Stimulated activated CD4-positive, alpha-beta T cell treated with anti-CD3 and anti-CD28 coated beads, Interleukin-4, amount 100 ng/mL, for 48 hours (primary cell): ENCODE results near the gene MRGPRG.

Source experiments
- DNase-seq, 2 donors: peaks; one replicate each; pipeline ENCODE4 v3.0.0-alpha.2; 2020; ENCODE audit warnings: low read depth in 2 of 2

The MRGPRG gene

DNA sequence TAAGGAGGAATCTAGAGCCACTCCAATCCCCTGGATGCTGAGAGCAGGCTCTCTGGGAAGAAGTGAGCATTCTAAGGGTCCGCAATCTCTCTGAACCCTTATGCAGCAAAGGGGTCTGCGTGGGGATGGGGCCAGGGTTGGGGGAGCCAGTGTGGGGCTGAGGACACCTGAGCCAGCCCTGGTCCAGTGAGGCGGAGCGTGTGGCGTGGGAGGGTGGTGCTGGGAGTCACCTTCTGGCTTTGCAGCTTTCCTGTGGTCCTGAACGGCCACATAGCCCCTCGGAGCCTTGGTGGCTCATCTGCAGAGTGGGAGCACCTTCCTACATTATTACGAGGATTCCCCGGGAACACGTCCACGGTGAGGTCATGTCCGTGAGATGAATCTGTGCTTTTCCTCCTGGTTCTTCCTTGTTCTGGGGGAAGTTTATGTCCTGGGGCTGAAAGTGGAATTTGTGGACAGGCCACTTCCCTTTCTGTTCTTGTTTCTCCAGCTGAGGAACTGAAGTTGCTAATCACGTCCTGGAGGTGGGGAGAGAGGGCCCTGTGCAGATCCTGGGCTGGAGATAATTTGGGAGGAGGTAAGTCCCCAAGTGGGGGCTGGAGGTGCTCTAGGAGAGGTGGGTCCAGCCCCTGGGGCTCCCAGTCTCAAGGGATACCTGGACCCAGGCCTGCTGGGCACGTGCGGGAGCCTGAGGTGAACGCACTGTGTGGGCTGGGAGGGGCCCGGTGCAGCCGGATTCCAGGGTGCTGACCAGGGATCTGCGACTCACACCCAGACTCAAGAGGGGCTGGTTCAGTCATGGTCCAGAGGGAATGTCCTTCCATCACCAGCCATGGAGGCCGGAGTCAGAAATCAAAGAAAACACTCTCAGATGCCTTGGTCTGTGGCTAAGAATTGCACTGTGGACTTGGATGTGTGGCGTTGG is 7.5 kb upstream of the MRGPRG start:
- no peak for DNase-seq

DNA sequence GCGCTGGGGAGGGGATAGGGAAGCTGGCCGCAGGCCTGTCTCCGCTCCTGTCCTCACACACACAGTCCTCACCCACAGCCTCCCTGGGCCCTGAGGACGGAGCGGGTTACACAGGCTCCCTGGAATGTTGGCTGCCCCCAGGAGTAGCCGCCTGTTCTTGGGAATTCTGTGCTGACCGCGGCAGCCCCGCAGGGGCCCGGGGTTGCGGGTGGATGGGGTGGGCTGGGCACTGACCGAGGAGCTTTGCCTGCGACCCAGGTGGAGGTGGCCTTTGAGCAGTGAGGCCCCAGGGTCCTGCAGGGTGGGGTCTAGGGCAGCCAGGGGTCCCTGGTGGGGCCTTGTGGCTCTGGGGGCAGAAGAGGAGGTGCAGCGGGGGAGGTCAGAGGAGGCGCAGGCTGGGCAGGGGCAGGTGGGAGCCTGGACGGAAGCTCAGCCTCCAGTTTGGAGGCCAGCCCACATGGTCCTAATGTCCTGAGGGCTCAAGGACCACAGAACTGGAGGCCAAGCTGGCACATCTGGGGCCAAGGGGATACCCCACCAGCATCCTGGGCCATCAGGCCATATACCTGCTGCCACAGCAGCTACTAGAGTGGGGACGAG is 6.6 kb upstream of the MRGPRG start:
- no peak for DNase-seq

DNA sequence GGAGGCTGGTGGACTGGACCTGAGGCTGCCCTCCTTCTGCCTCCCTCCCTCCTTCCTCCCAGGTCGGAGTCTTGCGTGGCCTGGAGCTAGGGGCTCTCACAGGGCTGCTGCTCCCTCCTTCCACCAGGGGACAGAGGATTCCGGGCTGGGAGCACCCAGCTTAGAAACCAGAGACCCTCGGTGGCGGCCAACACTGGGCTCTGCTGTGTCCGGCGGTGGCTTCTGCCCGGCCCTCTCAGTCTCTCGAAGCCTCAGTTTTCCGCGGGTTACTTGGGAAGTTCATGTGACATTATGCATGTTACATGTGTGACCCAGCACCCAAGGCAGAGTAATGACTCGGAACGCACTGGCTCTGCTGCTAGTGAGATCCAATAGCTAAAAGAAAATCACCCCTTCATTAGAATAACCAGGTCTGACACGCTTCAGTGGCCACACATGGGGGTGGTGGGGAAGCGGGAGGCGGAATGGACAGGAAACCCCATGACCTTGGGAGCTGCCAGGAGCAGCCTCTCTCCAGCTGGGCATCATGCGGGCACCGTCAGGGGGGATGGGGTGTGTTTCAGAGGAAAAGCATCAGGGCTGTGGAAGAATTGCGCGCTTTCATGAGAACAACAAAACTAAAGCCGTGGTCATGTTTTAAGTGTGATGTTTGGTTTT is 5.9 kb upstream of the MRGPRG start:
- no peak for DNase-seq

DNA sequence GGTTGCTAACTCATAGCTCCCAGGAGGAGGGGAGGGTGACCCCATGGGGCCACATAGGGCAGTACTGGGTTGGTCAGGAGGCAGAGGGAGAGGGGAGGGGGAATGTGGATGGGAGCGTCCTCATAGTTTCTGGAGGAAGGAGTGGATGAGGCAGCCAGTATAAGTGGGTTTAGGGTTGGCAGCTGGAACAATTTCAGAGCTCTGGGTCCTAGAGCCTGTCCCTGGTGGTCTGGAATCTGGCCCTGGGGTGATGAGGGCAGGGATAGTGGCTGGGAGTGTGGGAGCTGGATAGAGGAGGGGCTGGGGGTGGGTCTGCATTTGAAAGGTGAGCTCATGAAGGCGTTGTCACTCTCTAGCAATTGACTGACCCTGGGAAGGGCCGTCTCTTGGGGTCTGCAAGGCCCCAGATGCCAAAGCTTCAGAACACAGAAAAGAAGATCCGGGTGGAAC is 5.3 kb upstream of the MRGPRG start:
- DNase-seq, result no peak

DNA sequence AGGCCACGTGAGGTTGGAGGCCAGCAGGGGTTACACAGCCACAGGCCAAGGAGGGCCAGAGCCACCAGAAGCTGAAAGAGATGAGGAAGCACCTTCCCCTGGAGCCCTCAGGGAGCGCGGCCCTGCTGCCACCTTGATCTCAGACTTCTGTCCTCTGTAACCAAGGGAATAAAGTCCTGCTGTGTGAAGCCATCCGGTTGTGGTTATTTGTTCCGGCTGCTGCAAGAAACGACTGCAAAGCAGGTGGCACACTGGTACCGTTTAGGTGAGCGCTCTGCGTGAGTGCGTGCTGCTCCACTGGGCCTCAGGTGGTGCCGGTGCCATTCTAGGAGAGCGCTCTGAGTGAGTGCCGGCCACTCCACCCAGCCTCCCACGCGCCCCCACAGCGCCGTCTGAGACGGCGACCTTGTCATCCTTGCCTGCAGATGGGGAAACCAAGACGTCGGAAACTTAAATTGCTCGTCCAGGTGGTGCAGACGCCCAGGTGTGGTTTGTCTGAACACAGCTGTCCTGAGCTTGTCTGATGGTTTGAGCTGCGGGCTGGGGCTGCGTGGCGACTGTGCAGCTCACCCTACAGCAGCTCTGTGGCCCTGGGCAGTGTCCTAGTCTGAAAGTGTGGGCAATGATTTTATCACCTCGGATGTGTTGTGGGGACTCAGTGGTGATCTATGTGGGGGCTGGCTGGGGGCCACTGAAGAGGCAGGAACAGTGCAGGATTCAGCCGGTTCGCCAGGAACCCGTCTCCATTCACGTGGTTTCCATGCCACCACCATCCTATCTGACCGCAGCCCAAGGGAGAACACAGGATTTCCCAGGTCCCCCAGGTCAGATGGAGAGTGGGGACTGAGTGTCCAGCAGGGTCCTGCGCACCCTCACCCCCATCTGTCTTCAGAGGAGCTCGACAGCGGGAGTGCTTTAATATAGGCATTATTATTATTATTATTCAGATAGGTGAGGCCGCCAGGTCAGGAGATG is 4.6 kb upstream of the MRGPRG start:
- no peak for DNase-seq

DNA sequence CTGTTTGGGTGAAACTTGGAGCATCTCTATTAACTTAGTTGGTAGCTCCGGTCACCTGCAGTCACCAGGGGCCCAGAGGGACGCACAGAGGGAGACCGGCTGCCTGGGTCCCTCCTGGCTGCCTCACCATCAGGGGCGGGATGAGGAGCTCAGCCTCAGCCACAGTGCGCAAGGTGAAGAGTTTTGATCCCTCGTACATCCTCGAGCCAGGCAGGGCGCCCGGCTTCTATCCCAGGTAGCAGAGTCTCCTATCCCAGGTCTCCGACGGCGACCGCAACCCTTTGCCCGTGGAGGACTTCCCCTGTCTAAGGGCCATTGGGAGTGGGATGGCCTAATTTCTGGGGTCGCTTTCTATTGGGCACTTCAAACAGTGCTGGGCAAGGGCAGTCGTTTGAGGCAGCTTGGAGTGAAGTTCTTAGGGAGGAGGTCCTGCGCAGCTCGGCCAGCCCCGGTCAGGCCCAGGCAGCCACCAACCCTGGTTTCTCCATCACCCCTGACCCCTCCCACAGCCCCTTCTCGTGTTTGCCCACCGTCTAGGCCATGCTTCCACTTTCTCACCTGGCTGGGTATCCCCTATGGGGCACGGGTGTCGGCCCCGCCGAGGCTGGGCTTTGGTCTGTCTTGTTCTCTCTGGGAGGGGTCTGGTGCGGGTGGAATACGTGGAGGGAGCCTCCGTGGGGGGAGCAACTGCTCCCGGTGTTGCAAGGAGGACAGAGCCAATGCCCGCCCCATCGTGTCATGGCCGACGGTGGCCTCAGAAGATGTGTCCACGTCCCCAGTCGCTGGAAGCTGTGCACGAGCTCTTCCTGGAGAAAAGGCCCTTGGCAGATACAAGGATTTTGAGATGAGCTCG is 3.6 kb upstream of the MRGPRG start:
- no peak for DNase-seq

DNA sequence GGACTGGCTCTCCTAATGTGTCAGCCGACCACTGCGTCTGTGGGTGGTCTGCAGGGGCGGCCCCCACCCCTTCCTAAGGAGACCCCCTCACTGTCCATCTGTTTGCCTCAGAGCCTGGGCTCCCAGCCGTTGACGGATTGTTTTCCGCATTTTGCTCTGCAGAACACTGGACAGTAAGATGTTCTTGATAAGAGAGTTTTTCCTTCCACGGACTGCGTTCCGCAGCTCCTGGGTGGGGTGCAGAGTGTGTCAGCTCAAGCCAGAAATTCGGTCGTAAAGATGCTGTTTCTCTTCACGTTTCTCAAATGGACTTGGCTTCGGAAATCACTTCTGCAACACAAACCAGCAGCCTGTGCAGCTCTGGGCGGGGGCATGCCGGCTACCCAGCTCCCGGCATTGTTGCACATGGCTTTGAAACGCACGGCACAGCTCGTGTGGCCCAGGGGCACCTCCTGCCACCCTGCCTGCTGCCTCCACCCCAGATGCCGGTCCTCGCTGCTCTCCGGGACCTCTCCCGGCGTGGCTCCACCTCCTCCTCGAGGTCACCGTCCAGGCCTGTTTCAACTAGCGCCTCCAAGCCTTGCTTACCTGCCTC is 2.9 kb upstream of the MRGPRG start:
- DNase-seq, result no peak

DNA sequence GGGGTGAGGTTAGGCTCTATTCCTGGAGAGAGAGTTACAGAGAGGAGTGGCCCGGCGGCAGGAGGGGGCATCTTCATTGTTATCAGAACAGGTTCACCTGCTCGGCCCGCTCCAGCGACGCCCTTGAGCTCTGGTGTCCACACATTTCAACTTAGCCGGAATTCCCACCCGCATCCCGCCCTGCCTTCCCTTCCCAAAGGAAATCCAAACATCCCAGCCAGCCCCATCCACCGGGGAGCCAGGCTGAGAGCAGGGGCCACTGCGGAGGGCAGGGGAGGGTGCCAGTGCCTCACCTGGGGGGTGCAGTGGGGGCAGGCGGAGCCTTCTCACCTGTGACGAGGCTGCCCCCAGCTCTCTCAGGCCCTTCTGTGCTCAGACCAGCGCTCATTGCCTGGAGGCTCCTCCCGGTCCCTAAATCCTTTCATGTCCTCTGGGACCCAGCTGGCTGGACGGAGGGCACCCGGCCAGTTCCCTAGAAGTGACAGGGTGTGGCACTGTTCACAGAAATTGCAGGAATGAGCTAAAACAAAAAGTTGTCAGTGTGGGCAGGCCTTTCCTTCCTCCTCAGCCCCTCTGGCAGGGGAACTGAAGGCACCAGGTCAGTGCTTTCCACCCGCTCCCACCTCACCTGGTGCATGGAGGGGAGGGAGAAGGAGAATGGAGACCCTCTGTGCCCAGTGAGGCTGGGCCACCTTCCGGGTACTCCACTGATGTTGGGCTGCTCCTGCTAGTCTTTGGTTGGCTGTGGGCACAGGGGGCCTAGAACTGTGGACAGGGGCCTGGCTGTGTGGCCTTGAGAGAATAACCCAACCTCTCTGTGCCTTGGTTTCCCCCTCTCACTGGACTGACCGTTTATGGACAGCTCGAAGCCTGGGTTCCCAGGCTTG is 2.2 kb upstream of the MRGPRG start:
- DNase-seq, result no peak

DNA sequence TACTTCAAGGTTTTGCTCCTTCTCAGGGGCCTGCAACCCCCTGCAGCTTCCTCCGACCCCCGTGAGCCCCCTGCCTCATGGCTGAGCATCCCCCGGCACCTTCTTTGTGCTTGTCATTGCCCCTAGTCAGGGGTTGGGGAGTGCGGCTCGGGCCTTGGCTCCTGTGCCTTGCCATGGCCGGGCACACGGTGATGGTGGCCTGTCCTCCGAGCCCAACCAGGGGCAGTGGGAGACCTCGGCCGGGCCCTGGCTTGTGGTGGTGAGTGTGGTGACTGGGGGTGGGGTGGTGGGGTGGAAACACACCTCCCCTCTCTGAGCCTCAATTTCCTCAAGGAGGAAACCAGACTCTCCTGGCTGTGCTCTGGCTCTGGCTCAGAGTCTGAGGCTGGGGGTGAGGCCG is 1.5 kb upstream of the MRGPRG start:
- DNase-seq, result no peak

DNA sequence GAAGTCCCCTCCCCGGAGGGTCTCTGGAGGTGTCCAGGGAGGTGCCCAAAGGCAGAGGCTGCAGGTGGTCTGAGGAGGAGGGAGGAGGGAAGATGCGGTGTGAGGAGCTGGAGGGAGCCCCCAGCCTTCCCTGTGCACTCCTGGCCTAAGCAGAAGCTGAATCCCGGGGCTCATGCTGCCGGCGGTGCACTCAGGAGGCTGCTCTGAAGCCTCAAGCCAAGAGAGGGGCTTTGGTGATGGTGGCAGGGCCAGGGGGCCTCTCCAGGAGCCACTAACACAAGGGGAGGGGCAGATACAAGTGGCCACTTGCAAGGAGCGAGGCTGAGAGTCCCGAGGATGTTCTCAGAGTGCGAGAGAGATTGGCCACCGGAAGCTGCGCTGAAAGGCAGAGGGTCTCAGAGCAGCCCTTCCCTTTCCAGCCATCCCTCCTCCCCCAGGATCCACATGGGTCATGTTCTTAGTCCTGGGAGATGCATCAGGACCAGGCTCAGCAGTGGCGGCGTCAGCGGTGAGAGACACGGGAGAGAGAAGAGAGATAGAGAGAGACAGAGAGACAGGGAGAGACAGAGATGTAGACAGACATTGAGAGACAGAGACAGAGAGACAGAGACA is 774 bp upstream of the MRGPRG start:
- DNase-seq, result no peak

DNA sequence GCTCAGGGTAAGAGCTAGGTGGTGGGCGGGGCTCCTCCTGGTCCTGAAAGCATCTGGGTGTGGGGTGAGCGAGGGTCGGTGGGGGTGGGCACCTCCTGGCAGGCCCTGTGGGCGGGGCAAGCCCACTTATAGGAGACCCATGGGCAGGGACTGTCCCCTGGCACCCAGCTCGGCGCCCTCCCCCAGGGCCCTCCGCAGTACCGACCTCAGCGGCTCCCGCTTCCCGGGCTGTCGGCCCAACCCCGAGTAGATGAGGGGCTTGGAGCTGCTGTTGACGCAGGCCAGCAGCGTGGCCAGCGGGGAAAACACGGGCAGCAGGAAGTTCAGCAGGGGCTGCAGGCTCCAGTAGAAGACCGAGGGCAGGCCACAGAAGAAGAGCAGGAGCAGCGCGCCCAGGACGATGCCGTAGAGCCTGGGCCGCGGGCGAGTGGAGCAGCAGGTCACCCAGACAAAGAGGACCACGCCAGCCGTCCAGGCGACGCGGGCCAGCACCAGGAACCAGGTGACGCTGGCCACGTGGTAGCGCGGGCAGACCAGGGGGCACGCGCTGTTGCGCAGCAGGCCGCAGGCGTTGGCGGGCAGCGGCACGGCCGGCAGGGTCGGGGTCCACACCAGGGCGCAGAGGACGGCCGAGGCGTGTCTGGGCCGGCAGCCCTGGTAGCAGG is 663 bp downstream of the MRGPRG start:
- DNase-seq, result no peak

DNA sequence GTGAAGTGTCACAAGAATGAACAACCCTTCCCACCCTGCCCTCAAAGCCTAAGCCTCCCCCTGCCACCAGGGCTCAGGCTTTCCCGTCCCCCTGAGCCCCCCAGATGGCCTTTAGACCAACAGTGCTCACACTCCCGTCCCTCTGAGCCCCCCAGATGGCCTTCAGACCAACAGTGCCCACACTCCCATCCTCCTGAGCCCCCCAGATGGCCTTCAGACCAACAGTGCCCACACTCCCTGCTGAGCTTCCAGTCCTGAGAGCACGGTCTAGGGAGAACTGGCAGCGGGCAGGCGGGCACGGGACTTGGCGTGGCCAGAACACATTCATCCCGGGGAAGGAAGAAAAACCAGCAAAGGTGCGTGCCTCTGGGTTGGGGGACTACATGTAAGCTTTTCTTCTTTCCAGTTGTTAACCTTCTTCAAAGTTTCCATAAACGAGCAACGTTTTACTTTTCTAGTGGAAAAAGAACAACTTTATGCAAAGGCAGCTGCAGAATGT is 2.5 kb downstream of the MRGPRG start:
- no peak for DNase-seq

DNA sequence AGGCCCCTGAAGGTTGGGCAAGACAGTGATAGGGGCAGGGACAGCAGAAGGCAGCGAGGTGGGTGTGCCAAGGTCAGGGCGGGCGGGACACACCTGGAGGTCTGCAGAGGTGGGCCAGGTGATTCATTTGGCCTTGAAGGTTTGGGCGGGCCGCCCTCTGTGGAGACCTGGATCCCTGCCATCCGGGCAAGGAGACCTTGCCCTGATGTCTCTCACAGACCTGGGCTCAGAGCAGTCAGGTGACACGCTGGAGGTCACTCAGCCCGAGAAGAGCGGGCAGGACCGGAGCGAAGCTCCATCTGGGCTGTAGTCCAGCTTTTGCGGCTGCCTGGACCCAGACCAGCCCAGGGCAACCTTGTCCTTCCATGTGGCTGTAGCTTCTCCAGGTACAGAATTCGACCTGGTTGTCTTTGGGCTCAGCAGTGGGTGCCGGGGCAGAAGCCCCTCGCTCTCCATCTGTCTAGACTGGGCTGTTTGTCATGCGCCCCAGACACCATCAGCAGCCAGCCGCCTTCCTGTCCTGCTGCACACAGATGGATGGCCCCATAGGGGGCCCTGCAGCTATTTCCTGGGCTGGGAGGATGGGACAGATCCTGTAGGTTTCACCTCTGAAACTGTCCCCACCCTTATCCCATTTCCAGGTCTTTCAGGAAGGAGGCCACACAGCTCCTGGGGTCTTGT is 3.1 kb downstream of the MRGPRG start:
- DNase-seq, result no peak

DNA sequence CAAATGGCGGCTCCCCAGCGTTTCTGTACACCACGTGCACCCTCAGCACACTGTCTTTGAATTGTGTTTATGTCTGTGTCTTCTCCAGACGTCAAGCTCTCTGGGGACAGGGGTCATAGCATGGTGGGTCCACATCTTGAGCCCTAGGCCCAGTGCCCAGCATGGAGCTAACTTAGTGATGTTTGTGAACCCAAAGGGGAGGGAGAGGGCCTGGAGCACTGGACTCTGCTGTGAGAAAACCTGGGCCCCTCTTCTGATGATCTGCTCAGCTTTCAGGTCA is 4.3 kb downstream of the MRGPRG start:
- no peak for DNase-seq

DNA sequence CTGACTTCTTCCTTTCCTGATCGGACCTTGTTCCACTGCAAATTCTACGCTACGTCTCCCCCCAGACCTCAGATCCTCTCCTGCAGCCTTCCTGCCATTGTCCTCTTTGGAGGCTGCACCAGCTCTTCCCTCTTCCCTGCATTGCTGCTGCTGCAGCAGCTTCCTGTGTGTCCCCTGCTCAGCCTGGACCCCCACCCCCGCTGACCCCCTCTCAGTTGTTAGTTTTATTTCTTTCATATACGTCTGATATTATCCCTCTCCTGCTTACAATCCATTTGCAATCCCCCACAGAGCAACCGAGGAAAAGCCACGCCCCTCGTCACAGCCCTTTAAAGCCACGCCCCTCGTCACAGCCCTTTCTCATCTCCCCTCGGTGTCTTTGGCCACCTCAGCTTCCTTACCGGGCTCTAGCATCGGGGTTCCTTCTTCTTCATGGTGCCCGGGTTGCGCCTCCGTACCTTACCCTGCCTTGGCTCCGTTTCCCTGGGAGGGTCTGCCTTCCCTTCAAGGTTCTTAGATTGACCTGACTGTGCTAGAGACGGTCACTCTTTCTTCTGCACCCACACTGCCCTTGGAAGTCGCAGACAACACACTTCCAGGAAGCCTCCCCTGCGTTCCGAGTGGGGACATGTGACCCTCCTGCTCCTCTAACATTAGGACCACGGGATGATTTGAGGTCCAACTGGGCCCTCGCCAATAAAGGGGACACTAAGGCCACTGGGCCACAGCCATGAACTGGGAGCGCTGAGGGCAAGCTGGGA is 4.8 kb downstream of the MRGPRG start:
- DNase-seq, result no peak

DNA sequence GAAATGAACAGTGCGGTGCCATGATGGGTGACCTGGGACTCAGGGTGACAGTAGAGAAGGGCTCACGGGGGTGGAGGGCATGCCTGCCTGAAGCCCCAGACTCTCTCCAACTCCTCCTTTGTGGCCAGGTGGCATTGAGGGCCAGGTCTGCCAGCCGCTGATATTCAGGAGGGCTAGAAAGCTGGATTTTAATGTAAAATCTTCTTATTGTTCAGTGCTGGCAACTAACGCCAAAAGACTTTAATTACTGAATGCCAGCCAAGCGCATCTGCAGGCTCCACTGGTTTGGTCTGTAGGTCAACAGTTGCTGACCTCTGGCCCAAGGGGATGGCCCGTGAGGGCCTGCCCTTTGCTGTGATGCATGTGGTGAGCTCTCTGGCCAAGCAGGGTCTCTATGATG is 10.3 kb downstream of the MRGPRG start:
- DNase-seq, result no peak
